ENCODE measurements around the gene WDR7.
"Not testable (repeated sequence)": the region's sequence is repeated elsewhere in the genome, so short reads cannot be mapped to it uniquely, and the experiment has no call there.

Gene WDR7

GRCh38 chr18:56650944-56651770, at the start of gene WDR7:
TSS of gene WDR7 (plus strand) at chr18:56651359. CDS start at chr18:56672516, 21,157 bp downstream.
- DNase-seq, result peak; percentile 97

DNA sequence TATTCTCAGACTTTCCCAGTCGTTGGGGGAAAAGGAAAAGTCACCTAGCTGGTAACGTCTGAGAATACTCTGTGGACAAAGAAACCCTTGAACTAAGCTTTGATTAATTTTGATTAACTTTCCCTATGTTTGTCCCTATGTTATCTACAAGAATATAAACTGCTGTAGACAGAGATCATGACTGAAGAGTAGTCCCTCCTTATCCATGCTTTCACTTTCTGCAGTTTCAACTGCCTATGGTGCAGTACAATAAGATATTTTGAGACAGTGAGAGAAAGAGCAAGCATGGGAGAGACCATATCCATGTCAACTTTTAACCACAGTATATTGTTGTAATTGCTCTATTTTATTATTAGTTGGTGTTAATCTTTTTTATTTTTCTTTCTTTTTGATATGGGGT, 44.5 kb upstream of the WDR7 start:
- DNase-seq, result no peak

- DNase-seq, result no peak
These were observed 35.2 kb upstream of the WDR7 start for GRCh38 chr18:56615738-56616520.

DNA sequence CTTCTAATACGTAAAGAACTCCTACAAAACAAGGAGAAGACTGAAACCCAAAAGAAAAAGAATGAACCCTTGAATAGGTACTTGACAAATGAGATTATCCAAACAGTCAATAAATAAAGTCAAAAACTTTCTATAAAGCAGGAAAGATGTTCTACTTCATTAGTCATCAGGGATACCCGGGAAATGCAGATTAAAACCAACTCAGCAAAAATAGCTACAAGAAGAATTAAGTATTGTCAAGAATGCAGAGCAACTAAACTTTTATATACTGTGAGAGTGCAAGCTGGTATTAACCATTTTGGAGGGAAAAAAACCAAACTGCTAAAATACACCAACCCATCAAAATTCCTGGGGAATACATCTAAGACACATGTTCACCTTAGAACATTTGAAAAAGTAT, 23.2 kb upstream of the WDR7 start:
- DNase-seq, result no peak

DNA sequence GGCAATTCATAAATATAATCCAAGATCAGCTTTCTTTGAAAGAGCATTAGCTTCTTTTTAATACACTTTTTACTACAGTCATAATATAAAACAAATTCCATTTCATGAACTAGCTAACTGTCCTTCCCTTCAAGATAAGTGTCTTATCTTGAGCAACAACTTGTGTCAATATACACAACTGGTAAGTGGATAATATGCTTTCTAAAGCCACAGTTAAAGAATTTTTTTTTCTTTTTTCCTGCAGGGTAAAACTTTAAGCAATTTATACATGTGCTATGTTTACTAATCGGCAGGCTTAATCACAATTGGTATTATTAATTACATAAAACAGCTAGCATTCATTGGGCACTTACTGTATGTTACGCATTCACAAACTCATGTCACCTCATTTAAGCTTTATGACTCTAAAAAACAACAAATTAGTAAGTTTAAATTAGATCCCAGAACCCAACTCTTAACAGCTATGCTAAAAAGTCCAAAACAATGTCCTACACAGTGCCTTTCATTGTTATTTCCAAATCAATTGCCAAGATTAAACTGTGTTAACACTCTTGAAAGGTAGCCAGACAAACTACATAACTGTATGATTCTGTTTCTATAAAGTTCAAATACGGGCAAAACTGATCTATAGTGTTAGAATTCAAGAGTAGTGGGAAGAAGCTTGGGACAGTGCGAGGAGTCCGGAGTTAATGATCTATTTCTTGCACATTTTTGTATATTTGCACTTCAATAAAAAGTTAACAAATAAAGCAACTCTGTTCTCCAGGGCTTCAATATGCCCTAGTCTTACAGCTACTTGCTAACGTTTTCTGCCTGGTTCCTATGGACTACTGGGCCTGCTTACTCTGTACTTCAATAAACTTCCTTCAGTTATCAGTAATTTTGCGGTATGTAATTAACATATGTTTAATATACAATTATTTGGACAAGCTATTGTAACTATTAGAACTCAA, 18.8 kb upstream of the WDR7 start:
- DNase-seq, result no peak

DNA sequence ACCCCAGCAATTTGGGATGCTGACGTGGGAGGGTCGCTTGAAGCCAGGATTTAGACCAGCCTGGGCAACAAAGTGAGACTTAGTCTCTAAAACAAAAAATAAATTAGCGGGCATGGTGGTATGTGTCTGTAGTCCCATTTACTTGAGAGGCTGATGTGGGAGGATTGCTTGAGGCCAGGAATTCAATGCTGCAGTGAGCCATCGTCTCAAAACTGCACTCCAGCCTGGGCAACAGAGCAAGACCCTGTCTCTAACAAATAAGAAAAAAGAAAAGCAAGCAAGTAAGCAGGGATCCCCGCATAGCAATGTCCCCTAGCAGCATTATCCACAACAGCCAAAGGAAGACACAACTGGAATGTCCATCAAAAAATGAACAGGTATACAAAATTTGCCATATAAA, 16.2 kb upstream of the WDR7 start:
- no peak for DNase-seq

- DNase-seq, result no peak
These were observed 14.0 kb upstream of the WDR7 start for GRCh38 chr18:56637176-56637575.

GRCh38 chr18:56637711-56638231, 13.4 kb upstream of the WDR7 start:
- no peak for DNase-seq

DNA sequence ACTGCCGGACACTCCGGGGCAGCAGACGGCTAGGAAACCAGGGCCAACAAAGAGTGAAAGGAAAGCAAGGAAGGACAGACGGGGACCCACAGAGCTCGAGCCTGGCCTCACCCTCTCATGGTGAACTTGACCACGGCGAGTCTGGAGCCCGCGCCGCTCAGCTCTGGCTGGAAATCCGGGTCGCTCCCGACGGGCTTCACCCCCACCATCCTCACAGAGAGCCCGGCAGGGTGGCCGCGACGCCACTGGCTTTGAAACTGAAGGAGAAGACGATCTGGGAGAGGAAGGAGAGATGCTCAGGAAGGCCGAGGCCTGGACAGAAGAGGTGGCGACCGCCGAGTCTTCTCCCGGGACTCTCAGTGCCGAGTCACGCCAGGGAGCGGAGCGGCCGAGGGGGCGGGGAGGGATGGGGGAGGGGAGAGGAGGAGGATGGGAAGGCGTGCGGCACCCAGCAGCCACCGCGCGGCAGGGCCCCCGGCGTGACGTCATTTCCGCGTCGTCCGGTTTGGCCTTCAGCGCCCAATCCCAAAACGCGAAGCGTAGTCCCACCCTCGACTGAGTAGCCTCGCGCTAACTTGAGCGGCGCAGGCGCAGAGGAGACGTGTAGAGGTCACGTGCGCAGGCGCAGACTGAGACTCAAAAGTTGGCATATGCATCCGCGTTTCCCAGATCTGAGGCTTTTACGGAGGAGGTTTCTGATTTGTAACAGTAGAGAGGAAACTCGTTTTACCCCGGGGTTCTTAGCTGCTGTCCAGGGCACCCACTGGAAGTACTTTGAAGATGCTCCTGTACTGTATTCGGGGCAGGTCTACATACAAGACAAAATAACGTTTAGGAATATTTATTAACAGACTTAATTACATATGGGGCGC, 12.7 kb upstream of the WDR7 start, which contains the start of gene TXNL1:
TSS of gene TXNL1 (minus strand) at position 361 of the 872 bp plus-strand sequence. CDS start at position 209, 152 bp downstream.
- DNase-seq, result peak; percentile 98 to 99

DNA sequence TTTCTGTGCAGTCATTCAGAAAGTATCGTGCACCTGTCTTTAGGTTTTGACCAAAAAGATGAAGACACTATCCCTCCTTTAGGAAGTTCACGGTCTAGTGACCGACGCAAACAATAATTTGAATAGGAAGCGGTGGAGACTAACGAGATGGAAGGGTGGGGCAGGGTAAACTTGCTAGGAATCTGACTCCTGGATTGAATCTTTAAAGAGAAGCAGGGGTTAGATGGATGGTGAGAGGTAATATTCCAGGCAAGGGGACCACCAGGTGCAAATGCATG, 12.1 kb upstream of the WDR7 start:
- no peak for DNase-seq

DNA sequence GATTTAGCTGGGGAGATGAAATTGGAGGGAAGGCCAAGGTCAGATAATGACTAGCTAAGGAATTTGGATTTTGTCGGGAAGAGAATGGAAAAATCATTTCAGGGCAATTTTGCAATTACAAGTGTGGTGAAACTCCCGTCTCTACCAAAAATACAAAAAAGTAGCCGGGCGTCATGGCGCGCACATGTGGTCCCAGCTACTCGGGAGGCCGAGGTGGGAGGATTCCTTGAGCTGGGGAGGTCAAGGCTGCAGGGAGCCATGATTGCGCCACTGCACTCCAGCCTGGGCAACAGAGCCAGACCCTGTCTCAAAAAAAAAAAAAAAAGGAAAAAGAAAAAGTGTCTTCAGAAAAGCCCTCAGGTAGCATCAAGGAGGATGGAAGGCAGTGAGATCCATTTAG, 11.6 kb upstream of the WDR7 start:
- no peak for DNase-seq

GRCh38 chr18:56641714-56642337, 9.3 kb upstream of the WDR7 start:
- no peak for DNase-seq

DNA sequence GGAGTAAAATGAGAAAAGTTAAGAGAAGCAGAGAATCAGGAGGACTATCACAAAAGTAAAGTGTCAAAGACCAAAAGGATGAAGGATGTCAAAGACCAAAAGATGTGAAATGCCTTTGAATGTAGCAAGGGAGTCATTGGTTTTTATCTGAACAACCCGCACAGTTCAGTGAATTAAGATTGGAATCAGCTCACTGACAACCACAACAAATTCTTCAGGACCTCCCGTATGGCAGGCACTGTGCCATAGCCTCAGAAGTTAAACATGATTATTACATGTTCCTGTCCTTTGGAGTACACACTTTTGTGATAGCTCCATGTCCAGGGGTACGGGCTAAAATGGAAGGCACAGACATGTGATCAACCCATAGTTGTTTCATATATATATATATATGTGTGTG, 7.8 kb upstream of the WDR7 start:
- DNase-seq, result no peak

DNA sequence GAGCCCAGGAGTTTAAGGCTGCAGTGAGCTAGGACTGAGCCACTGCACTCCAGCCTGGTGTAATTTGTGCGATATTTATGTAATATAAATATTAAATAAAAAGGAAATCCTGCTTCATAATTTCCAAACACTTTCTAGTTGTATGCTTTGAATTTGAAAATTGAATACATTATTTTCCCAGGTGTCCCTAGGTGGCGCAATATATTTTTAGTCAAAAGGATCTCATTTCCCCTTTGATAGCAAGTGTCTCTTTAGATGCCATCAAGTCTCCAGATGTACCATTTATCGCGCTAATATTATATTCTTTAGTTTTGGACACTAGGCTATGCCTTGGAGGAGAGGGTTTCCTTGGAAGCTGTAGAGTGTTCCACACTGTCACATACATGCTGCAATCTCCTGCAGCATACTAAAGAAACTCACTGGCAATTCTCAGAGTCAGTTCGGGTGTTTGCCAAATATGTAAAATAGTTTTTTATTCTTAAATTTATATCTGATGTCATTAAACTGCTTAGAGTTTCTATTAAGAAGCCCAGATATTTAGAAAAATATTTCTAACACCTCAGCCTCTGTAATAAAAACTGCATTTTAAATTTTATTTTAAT, 5.6 kb upstream of the WDR7 start:
- DNase-seq, result peak in 1 of 2 donors; percentile 54

GRCh38 chr18:56647071-56647470, 4.1 kb upstream of the WDR7 start:
- DNase-seq, result no peak

- DNase-seq, result no peak
These were observed 2.9 kb upstream of the WDR7 start for GRCh38 chr18:56647951-56648893.

DNA sequence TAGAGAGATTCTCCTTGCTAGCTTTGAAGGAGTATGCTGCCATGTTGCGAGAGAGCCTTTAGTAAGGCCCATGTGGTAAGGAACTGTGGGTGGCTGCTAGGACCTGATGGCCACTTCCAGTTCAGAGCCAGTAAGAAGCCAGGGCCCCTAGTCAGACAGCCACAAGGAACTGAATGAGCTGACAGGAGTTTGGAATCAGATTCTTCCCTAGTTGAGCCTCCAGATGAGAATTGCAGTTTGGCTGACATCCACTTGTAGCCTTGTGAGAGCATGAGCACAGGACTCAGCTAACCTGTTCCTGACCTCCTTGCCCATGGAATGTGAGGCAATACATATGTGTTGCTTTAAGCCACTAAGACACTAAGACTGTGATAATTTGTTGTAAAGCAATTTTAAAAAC, 1.2 kb upstream of the WDR7 start:
- no peak for DNase-seq

GRCh38 chr18:56651771-56652092, 573 bp downstream of the WDR7 start:
- DNase-seq, result no peak

GRCh38 chr18:56652802-56653201, 1.6 kb downstream of the WDR7 start:
- no peak for DNase-seq

- not testable (repeated sequence) for DNase-seq
These were observed 3.1 kb downstream of the WDR7 start for GRCh38 chr18:56654280-56654679.

Measured in CD4-positive, alpha-beta T cell treated with Interleukin-1 beta for 1 hour (primary cell).